ENCODE results near the gene NANP.
"Not testable (repeated sequence)": the region's sequence is repeated elsewhere in the genome, so short reads cannot be mapped to it uniquely, and the experiment has no call there.

Gene NANP, protein sequence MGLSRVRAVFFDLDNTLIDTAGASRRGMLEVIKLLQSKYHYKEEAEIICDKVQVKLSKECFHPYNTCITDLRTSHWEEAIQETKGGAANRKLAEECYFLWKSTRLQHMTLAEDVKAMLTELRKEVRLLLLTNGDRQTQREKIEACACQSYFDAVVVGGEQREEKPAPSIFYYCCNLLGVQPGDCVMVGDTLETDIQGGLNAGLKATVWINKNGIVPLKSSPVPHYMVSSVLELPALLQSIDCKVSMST

GRCh38 chr20:25623736-25624499 lies at the start of gene NANP:
Gene NANP, minus strand, starts transcription at chr20:25624014. Its CDS starts 66 bp downstream, at chr20:25623948.
- peak; percentile 98 for DNase-seq (ENCODE audit: low spot score)

GRCh38 chr20:25672659-25673235 lies 48.9 kb upstream of the NANP start:
- no peak for DNase-seq (ENCODE audit: low spot score)

- peak; percentile 67 for DNase-seq (ENCODE audit: low spot score)
Observed at GRCh38 chr20:25669826-25670422, 46.1 kb upstream of the NANP start.

GRCh38 chr20:25668446-25668845 lies 44.6 kb upstream of the NANP start:
- DNase-seq (ENCODE audit: low spot score) = no peak

DNA sequence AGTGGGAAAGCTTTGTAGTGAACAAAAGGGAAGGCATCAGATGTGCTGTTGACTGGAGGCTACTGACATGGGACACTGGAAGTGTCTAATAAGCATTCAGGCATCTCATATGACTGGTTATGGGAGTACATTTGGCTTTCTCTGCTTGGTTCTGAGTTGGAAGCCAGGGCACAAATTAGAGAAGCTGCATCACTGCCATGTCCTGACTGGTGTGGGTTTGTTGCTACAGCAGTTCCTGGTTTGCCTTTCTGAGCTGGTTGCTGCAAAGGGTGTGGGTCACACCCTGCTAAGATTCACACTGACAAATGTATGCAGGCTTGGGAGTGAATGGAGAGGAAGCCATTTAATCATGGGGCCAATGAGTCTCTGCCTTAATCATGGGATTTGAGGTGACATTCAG lies 36.2 kb upstream of the NANP start:
- DNase-seq (ENCODE audit: low spot score) = no peak

DNA sequence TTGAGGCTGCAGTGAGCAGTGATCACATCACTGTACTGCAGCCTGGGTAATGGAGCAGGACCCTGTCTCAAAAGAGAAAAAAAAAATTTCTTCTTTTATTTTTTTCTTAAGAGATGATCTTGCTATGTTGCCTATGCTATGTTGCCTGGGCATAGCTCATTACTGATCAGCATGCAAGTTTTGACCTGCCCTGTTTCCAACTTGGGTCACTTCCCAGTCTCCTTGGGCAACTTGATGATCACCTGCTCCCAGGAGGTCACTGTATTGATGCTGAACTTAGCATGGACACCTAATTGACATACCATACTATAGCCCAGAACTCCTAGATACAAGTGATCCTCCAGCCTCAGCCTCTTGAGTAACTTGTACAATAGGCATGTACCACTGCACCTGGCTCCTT lies 30.7 kb upstream of the NANP start:
- DNase-seq (ENCODE audit: low spot score) = no peak

- DNase-seq (ENCODE audit: low spot score) = not testable (repeated sequence)
Observed at GRCh38 chr20:25652866-25653265, 29.1 kb upstream of the NANP start.

DNA sequence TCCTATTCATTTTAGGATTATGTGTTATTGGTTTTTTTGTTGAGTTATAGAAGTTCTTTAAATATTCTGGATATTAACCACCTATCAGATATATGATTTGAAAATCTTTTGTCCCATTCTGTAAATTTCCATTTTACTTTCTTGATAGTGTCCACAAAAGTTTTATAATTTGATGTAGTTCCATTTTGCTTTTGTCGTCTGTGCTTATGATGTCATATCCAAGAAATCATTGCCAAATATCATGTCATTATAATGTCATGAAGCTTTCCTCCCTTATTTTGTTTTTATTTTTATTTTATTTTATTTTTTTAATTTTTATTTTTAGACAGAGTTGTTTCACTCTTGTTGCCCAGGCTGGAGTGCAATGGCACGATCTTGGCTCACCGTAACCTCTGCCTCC lies 21.0 kb upstream of the NANP start:
- DNase-seq (ENCODE audit: low spot score) = no peak

GRCh38 chr20:25643716-25644115 lies 19.9 kb upstream of the NANP start:
- DNase-seq (ENCODE audit: low spot score) = no peak

DNA sequence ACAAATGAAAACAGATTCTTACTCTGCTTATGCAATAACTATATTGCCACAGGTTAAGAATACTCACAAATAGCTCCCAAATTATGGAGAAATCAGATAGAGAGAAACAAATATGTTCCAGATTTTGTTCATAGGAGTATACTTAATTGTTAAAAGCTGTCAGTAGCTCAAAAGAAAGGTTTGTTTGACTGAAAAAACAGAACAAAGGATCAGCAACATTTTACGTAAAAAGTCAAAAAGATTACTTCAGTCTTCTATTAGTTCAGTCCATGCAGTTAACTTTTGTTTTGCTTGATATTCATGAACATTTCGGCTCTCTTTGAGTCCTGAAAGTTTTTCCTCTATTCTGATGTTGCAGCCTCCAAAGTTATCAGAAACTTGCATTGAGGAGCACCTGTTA lies 13.4 kb upstream of the NANP start:
- no peak for DNase-seq (ENCODE audit: low spot score)

GRCh38 chr20:25632940-25633790 lies 9.4 kb upstream of the NANP start:
- no peak for DNase-seq (ENCODE audit: low spot score)

DNA sequence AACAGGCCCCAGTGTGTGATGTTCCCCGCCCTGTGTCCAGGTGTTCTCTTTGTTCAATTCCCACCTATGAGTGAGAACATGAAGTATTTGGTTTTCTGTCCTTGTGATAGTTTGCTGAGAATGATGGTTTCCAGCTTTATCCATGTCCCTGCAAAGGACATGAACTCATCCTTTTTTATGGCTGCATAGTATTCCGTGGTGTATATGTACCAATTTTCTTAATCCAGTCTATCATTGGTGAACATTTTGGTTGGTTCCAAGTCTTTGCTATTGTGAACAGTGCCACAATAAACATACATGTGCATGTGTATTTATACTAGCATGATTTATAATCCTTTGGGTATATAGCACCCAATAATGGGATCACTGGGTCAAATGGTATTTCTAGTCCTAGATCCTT lies 6.8 kb upstream of the NANP start:
- DNase-seq (ENCODE audit: low spot score) = not testable (repeated sequence)

DNA sequence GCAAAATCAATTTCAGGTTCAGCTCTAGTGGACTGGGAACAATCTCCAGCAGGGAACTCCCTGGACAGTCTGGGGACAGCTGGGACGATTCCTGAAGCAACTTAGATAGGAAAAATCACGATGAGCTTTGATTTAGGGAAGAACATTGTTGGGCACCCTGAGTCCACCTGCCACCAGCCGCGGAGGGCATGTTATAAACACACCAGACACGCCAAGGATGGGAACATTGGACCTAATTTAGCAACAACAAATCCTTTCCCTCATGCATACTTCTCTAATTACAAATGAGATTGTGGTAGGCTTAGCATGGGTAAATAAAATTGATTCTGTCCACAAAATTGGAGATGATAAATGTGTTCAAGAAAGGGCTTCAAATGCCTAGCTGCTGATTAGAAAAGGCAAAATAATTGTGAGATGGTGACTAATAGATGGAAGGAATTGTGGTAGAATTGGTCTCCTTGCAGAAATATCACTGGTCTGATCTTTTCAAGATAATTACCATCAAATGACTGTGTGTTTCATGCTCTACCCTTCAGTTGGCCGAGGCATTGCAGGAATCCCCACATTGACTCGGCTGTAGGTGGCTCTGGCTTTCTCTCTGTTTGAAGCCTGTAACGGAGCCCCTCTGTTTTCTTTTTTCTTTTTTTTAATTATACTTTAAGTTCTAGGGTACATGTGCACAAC lies 6.1 kb upstream of the NANP start:
- DNase-seq (ENCODE audit: low spot score) = no peak

GRCh38 chr20:25626779-25627178 lies 3.0 kb upstream of the NANP start:
- DNase-seq (ENCODE audit: low spot score) = no peak

DNA sequence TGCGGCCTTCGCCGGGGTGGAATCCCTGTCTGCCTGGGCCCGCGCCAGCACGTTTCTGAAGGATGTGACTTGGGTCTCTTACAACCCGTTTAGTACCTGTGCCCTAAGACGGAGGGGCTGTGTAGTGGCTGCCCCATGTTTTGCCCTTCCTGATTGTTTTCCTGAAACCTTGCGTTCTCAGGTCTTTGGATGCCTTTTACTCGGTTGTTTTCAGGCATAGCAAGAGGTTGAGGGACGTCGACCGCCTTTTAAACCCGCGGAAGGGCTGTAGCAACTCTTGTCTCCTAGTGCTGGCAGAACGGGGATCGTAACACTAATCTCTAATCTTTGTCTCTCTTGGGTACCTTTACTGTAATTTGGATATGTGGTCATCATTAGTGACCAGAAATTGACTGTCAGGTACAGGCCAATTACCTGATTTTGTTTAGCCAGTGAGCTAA lies 706 bp upstream of the NANP start:
- DNase-seq (ENCODE audit: low spot score) = no peak

GRCh38 chr20:25623225-25623735 lies 534 bp downstream of the NANP start:
- DNase-seq (ENCODE audit: low spot score) = peak; percentile 38

DNA sequence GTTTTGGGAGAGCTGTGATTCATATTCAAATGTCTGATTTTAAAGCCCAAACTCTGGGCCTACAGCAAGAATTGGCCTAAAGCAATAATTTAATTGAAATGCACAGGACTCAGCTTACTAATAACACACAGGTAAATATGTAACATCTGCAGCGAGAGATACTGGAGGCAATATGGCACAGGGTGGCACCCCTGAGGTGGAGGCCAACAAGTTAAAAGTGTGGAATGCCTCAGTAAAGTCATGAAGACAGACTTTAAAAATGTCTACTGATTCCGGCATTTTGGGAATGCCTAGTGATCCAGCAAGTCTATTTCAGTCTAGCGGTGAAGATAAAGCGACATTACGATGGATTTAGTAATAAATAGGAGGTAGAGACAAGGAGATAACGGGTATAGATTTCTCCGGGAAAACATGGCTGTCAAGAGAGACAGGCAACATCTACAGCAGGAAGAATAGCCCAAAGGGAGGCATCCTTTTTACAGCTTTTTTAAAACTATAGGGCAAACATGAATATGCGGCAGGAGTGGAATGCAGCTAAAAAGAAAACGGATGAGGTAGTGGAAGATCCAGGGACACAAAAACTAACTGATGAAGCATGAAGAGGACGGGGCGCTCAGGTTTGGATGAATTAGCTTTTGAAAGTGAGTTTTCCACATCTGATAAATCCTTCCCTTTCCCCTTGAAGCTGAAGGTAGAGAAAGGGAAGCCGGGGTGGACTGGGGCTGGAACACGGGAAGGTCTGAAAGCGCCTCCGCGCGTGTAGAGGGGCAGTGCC lies 1.2 kb downstream of the NANP start:
- DNase-seq (ENCODE audit: low spot score) = no peak

DNA sequence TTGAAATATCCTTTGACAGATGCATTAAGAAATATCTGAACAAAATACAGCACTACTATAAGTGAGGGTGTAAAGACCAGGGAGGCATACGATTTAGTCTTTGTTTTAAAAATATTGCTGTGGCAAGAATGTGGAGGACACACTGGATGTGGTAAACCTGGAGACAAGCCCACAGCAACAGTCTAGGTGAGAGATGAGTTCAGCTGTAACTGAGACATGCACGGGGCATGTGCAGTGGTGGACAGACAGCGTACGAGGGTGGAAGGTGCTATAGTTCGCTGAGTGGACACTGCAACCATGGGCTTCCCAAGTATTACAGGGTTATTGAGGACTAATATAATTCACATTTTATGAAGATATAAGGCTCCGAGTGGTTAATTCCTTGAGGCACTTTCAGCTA lies 1.8 kb downstream of the NANP start:
- no peak for DNase-seq (ENCODE audit: low spot score)

- no peak for DNase-seq (ENCODE audit: low spot score)
Observed at GRCh38 chr20:25619514-25619913, 4.3 kb downstream of the NANP start.

DNA sequence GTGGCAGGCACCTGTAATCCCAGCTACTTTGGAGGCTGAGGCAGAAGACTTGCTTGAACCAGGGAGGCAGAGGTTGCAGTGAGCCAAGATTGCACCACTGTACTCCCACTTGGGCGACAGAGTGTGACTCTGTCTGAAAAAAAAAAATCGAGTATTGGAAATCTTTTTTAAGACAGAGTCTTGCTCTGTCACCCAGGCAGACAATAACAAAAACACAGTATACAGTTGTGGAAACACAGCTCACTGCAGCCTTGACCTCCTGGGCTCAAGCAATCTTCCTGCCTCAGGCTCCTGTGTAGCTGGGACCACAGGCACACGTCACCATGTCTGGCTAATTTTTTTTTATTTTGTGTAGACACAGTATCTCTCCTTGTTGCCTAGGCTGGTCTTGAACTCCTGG lies 15.0 kb downstream of the NANP start:
- DNase-seq (ENCODE audit: low spot score) = no peak

All from AG08395 (cell line).